HG03565 (cell line): ENCODE results near the gene PTGIS.

Experiments used
- ATAC-seq: cut with Tn5 transposase; IDR thresholded peaks from one replicate; pipeline ENCODE4 v1.9.1; 2021; ENCODE audit warnings: mild to moderate bottlenecking, moderate library complexity; ENCODE audit not compliant: unreplicated experiment

Gene PTGIS

DNA sequence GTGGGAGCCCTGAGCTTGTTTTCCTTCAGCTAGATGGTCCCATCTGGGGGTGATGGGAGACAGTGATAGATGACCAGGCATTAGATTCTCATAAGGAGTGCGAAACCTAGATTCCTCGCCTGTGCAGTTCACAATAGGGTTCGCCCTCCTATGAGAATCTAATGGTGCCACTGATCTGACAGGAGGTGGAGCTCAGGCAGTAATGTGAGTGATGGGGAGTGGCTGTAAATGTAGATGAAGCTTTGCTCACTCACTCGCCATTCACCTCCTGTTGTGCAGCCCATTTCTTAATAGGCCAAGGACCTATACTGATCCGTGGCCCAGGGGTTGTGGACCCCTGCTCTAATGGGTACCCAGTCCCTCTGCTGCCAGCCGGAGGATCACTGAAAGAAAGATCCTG lies 64.8 kb downstream of the PTGIS start:
- ATAC-seq, result no peak

DNA sequence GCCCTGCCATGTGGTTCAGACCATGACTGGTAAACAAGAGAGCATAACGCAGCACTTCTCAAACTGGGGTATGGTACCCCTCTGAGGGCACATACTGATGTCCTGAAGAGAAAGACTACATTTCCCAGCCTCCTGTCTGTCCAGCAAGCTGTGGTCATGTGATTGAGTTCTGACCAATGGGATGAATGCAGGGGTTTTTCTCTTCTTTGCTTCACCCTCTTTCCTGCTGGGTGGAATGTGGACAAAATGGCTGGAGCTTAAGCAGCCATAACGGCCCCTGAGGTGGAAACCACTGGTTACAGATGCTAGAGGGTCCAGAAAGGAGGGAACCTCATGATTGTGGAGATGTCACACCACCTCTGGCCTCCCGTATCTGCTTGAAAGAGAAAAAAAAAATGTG lies 66.0 kb downstream of the PTGIS start:
- ATAC-seq, result no peak

DNA sequence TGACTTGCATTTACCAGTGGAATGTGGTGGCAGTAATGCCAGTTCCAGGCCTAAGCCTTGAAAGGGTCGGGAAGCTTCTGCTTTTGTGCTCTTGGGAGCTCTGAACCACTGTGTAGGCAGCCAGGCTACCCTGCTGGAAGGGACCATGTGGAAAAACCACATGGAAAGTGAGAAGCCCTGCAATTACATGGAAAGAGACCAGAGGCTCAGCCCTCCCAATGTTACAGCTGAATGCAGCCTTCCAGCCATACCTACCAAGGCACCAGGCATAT lies 70.6 kb downstream of the PTGIS start:
- no peak for ATAC-seq

DNA sequence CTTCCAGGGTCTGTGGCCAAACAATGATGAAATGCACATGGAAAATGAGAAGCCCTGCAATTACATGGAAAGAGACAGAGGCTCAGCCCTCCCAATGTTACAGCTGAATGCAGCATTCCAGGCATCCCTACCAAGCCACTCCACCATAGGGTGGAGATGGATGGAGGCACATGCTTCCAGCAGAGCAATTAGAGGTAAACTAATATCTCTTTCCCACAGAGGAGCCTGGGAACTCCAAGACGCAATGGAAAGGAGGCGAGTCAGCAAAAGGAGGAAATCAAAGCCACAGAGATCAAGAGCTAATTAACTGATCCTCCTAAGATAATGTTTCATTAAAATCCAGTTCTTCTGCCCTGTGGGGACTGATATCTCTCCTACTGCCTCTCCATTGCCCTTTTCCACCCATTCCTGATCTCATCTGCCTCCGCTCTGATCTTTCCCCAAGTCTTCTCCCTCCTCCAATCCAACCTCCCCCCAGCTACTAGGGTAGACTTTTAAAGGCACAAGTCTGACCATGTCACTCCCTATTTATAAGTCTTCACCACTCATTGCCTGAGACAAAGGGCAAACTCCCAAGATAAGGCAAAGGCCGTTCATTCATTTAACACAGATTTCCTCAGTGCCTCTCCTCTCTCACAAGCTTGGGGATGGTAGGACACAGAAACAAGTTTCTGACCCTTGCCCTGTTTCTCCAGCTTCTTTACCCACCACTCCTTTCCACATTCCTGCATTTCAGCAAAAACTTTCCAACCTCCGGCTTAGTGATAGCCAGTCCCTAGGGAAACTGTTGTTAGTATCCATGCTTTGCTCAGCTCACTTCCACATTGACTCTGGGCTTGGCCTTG lies 71.2 kb downstream of the PTGIS start:
- no peak for ATAC-seq

DNA sequence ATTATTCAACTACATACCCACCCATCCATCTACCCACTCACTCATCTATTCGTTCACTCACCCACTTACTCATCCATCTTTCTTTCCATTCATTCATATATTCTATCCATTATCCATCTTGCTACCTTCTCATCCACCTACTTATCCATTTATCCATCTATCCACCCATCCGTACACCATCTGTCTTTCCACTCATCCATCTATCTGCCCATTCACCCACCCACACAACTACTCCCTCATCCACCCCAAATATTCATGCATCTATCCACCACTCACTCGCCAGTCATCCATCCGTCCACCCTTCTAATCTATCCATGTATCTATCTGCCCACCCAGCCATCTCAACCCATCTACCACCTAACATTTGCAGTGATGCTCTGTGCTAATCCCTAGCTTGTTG lies 71.9 kb downstream of the PTGIS start:
- no peak for ATAC-seq

DNA sequence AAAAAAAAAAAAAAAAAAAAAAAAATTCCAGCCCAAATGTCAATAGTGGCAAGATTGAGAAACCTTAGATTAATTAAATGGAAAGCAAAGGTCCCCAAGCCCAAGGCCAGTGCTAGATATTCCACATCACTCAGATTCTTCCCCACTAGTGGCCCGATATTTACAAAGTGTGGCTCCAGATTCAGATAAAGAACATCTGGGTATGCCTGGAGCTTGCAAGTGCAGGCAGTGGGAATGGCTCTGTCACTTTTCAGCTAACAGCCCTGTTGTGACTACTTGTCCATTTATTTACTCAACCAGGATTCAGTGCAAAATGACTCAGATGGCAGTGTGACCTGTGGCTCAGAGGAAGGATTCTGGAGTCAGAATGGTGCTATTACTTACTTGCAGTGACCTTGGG lies 77.2 kb downstream of the PTGIS start:
- no peak for ATAC-seq

DNA sequence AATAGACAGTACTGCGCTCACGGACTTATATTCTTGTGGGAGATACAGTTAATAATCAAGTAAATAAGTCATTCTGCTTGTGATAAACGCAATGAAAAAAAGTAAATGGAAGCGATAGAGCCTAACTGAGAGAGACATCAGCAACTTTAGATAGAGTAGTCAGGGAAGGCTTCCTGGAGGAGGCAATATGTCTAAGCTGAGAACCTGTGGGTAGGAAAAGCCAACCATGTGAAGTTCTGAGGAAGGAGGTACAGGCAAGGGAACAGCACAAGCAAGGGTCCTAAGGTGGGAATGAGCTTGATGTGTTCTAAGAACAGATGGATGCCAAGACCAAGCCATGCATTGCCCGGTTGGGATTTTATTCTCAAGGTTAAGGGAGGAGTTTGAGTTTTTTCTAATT lies 78.2 kb downstream of the PTGIS start:
- ATAC-seq, result no peak

DNA sequence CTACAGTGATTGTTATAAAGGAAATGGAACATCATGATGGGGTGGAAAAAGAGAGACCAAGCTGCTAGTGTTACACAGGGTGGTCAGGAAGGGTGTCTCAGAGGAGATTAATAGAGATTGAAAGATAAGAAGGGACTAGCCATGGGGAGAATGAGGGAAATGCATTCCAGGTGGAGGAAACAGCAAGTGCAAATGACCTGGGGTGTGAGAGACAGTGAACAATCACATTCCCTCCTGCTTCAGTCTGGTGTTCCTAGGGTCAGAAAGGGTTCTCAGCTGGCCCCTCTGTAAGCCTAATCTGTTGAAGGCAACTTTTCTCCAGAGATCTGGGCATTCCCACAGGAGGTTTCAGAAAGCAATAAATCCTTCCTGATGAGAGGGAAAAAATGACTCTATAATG lies 81.9 kb downstream of the PTGIS start:
- no peak for ATAC-seq

DNA sequence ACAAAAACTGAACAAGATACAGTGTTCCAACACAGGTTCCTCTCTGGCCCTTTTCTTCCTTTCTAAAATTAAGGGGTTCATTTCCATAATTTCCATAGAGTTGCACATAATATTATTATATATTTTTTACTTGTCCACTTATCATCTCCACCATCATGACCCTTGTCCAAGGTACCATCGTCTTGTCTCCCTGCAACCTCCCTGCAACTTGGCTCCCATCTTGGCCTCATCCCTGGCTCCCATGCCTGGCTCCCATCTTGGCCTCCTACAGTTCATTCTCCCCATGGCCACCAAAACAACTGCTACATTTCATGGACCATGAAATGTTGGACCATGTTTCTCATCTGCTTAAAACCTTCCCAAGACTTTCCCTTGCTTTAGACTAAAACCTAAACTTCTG lies 82.4 kb downstream of the PTGIS start:
- no peak for ATAC-seq

DNA sequence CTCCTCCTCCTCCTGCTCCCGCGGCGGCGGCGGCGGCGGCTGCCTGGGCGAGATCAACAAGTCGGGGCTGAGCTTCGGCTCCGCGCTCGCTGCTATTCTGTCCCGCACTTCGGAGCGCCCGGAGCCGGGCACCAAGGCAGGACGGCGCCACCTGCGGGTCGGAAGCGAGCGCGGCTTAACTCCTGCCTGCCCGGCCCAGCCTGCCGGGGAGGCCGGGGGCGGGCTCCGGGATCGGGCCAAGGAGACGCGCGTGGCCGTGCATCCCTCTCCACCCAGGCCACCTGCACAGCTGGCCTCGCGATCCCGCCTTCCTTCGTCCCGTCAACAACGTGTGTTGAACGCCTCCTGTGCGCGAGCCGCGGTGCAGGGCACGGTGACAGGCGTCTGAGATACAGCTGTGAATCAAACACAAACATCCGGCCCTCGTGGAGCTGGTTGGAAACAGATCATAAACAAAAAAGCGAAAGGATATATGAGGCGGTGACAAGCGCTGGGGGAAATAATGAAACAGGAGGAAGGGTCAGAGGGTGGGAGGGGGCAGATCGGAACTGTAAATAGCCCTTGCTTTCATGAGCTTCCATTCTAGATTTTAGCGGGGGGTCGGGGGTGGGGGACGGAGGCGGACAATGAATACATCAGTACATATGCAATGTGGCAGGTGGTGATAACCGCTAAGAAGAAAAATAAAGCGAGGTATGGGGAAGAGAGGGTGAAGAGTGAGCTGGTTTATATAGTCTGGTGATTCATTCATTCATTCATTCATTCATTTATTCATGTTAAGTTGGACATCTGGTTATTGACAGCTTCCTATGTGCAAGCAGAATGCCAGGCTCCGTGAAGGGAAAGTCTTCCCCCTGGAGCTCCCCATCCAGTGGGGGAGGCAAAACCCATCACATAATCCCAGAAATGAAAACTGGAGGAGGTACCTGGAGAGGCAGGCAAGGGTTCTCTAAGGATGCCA lies 83.5 kb downstream of the PTGIS start:
- ATAC-seq, result no peak

DNA sequence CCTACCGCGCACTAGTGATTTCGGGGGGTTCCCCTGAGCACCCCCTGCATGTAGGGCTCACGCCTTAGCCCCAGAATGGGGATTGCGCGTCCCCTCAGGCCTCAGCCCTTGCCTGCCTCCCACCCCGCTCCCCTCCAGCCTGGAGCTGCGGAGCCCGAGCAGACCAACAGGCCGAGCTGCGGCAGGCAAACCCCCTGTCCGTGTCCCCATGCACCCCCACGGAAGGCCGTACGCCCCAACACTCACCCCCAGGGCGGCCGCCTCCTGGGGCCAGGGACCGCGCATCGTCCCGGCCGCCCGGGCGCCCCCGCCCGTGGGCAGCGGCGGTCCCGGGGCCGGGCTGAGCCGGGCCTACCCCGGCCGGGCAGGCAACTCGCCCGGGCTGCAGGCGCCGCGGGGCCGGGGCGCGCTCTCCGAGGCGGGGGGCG lies 84.2 kb downstream of the PTGIS start:
- ATAC-seq, result no peak

DNA sequence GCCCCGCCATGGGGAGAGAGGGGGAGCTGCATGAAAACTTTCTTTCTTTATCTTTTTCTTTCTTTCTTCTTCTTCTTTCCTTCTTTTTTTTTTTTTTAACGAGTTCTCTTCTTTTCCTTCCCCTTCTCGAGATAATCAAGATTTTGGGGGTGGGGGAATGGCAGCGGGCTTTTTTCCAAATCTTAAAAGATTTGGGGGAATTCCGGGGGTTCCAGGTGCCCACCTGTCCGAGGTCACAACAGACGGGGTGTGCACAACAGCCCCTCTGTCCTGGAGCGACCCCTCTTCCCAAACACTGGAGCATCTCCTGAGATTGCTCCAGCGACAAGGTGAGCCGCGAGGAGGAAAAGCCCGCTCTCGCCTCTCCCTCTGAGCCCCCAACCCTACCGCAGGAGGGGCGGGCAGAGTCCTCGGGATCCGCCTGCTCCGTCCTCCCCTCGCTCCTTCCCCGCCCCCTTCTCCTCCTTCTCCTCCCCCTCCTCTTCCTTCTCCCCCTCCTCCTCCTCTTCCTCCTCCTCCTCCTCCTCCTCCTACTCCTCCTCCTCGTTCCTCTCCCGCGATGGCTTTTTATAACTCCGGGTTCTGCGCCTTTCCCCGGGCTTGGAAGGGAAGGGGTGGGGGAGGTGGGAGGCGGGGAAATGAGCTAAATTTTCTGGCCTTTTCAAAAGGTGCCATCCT lies 84.8 kb downstream of the PTGIS start:
- no peak for ATAC-seq

DNA sequence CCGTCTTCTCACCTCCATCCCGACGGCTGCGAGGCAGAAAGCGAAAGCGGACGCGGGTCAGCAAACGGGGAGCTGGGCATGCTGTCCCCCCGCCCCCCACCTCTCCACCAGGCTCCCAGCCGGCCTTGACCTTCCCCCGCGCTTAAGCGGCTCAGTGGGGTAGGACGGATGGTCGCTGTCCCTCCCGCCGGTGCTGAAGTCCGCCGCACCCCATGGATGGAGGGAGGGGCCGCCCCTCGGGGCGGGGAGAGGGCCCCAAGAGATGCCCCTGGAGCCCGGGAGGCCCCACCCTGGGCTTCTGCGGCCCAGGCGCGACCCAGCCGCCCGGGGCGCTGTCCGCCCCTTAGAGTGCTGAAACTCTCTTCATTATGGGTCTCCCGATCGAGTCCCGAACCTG lies 85.3 kb downstream of the PTGIS start, which contains the start of gene KCNB1:
KCNB1 (minus strand) TSS at position 48 of the 397 bp plus-strand sequence. CDS start 188 bp downstream, outside the sequence.
- no peak for ATAC-seq

DNA sequence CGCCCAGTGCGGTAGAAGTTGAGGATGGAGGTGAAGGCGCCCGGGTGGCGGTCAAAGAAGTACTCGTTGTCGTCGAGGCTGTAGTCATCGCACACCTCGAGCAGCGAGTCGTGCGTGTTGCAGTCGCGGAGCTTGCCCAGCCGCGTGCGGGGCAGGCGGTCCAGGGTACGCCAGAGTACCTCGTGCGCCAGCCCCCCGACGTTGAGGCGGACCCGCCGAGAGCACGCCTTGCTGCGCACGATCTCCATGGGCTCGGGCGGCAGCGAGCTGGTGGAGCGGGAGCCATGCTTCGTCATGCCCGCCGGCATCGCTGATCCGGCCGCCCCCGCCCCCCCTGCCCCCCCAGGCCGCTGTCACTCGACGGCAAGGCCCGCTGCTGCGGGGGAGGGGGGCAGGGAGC lies 85.8 kb downstream of the PTGIS start:
- no peak for ATAC-seq

DNA sequence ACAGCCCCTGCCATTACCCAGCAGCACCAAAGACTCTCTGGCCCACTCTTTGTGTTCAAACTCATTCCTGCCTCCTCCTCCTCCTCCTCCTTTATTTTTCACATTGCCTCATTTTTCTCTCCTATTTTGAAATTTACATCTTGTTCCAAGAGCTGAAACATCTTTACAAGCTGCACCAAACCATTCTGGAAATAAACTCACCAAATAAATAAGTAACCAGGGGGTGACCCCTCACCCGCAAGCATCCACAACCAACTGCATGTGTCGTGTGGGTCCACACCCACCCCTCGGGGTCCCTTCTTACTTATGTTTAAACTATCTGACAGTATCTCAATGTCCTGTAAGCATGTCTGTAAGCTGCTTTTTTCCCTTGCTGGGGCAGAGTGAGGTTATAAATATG lies 86.8 kb downstream of the PTGIS start:
- ATAC-seq, result no peak

DNA sequence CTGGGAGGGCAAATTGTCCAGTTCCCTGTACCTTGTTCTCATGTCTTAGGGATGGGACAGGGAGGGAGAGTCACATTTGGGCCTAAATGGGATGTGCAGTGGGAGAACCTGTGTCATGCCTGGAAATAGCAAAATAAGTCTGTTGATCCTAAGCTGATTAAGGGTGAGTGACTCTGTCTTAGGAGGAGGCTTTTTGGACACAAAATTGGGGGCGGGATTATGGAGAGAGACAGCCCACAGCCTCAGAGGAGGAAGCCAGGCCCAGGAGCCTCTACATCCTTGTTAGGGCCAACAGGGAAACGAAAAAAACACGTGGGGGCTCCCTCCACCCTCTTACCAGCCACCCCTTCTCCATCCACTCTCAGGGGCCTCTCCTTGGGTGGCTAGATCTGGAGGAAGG lies 87.7 kb downstream of the PTGIS start:
- no peak for ATAC-seq

DNA sequence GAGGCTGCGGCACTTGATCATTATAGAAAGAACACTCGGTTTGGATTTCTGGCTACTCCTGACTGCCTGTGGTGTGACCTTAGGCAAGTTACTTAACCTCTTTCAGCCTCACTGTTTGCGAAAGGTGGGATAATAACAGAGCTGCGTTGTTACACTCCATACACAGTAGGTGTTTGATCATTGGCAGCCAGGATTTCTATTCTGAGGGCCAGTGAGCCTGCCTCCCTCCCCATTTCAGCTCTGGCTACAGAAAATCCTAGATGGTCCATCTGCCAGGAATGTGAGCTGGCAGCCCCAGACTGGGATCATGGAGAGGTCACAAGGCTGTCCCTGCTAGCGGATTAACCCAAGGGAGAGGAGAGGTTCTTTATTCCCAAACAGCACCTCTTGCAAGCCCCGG lies 88.2 kb downstream of the PTGIS start:
- ATAC-seq, result no peak

DNA sequence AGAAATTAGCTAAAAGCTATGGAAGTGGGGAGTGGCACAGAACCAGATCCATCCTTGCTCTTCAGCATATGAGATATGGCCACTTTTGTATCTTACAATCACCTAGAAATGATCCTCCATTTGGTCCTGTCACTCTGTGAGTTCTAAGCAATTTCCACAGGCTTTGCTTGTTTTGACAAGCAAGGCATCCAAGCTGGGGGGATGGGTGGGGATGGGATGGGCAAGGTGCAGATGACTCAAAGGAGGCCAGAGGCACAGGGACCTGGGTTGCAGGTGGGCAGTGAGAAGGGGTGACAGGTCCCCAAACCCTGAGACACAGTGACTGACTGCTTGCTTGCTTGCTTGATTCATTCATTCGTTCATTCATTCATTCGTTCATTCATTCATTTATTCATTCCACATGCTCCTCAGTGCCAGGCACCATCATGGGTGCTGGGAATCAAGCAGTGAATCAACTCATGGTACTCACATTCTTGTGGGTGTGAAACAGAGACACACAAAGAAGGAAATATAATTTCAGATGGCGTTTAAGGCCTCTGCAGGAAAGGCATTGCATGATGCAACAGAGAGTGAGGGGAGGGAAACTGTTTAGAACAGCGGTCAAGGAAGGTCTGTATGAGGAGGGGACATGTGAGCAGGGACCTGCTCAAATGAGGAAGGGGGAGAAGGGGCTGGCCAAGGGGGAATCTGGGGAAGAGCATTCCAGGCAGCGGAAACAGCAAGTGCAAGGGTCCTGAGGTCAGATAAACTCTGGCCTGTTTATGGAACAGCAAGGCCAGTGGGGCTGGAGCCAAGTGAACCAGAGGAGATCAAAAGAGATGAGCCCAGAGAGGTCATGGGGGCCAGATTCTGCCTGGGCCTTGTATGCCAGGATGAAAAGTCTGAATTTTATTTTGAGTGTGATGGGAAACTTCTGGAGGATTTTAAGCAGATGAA lies 88.9 kb downstream of the PTGIS start:
- no peak for ATAC-seq

DNA sequence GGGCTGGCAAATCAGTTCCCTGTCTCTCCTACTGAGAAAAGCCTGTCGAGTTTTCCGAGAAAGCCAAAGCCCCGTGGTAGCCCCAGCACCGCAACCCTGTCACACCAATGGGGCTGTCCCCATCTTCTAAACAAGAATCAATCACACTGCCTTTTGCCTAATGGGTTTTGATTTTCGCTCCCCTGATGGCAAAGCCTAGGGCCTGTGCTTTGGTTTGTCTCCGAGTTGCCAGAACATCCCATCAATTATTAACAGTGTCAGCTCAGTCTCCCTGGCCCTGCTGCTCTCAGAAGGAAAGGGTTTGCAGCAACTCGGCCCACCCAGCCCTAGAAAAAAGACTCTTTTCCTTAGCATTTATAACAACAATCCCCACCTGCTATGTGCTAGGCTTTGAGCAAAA lies 89.7 kb downstream of the PTGIS start:
- no peak for ATAC-seq

DNA sequence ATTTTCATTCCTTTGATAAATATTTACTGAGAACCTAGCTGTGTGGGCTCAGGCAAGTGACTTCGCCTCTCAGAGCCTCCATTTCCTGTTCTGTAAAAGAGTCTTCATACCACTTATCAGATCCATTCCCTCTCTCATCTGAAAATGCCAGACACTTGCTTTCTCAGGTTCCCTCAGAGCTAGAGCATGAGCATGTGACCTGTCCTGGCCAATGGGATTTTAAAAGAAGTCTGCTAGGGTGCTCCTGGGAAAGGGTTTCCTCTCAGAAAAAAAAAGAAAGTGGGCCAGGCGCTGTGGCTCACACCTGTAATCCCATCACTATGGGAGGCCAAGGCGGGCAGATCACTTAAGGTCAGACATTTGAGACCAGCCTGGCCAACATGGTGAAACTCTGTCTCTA lies 90.7 kb downstream of the PTGIS start:
- no peak for ATAC-seq

DNA sequence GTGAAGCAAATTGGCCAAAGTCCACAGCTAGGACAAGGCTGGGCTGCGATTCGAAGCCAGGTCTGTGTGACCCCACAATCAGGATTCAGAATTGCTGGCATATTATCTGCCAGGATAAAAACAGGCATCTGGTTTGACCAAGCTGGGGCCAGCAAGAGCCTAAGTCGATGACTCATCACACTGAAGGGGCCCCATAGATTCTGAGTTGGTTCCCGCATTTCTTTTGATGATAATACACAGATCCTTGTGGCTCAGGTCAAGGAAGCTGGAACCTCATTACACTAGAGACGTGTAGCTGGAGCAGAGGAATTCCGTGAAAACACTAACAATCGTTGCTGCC lies 92.0 kb downstream of the PTGIS start:
- no peak for ATAC-seq
